Activated CD4-positive, alpha-beta memory T cell treated with anti-CD3 and anti-CD28 coated beads, Interleukin-2, amount 10 ng/mL, durations not matched to agents 7 days and 5 days (primary cell): Measurements from ENCODE around the gene PACRG. TPM values are rescaled to one million over a fixed set of nuclear protein-coding genes. Genes with fewer than 3 reads are reported as not detected.

Source experiments
- CTCF ChIA-PET: fragments of 350-600 bp; sonication (Branson Sonifier 250); formaldehyde crosslinking; loops from one replicate; lab custom pipeline; 2021; ENCODE audit warnings: antibody characterized with exemption, inconsistent platforms; lab: Charles Lee
- POLR2A ChIA-PET: fragments of 350-600 bp; sonication (Branson Sonifier 250); formaldehyde crosslinking; loops from one replicate; lab custom pipeline; 2021; ENCODE audit warnings: antibody characterized with exemption; lab: Charles Lee
- DNase-seq: peaks from one replicate; pipeline ENCODE4 v3.0.0-alpha.2; 2020
- H3K27ac Mint-ChIP-seq: one replicate; pipeline ENCODE4 v1.8.0; 2021; ENCODE audit warnings: mild to moderate bottlenecking, mixed read lengths
- H3K27me3 Mint-ChIP-seq: one replicate; pipeline ENCODE4 v1.8.0; 2021; ENCODE audit warnings: mixed read lengths
- H3K36me3 Mint-ChIP-seq: one replicate; pipeline ENCODE4 v1.8.0; 2021; ENCODE audit warnings: low read depth, mixed read lengths
- H3K4me1 Mint-ChIP-seq: one replicate; pipeline ENCODE4 v1.8.0; 2021; ENCODE audit warnings: mixed read lengths
- H3K4me3 Mint-ChIP-seq: one replicate; pipeline ENCODE4 v1.8.0; 2021; ENCODE audit warnings: mild to moderate bottlenecking, mixed read lengths
- H3K9me3 Mint-ChIP-seq: one replicate; pipeline ENCODE4 v1.8.0; 2021; ENCODE audit warnings: mixed read lengths
- total RNA-seq, 2 experiments: library from RNA; stranded (reverse); gene quantifications; one replicate each; pipeline ENCODE4 v1.2.3, GENCODE V29; 2021

PACRG gene
- total RNA-seq, 2 experiments from 2014 or later: not detected

GRCh38 chr6:163185744-163186143 is 458.0 kb downstream of the PACRG start:
- CTCF ChIA-PET: no interaction called here
- H3K9me3 Mint-ChIP-seq: no peaks in the 10 kb centered on the region

GRCh38 chr6:163186527-163186926 is 458.8 kb downstream of the PACRG start:
- no peaks in the 10 kb centered on the region for H3K9me3 Mint-ChIP-seq
- CTCF ChIA-PET: no interaction called here
- no peaks in the 10 kb centered on the region for H3K36me3 Mint-ChIP-seq
- H3K27me3 Mint-ChIP-seq: peaks cover 2% of the 10 kb centered on the region
- H3K4me1 Mint-ChIP-seq: no peaks in the 10 kb centered on the region
- POLR2A ChIA-PET: no interaction called here
- H3K27ac Mint-ChIP-seq: no peak overlapping the region
- no peak for DNase-seq
- H3K4me3 Mint-ChIP-seq: no peak overlapping the region

More at GRCh38 chr6:163185744-163186143, 458.0 kb downstream of the PACRG start:
- Mint-ChIP-seq H3K4me1 (no peaks in the 10 kb centered on the region), H3K36me3 (no peaks in the 10 kb centered on the region), H3K27me3 (peaks cover 2% of the 10 kb centered on the region), H3K27ac (no peak overlapping the region), H3K4me3 (no peak overlapping the region)
- no peak for DNase-seq
- POLR2A ChIA-PET: no interaction called here

- Mint-ChIP-seq H3K27ac (no peak overlapping the region), H3K27me3 (peaks cover 2% of the 10 kb centered on the region), H3K4me3 (no peak overlapping the region), H3K9me3 (no peaks in the 10 kb centered on the region), H3K36me3 (no peaks in the 10 kb centered on the region), H3K4me1 (no peaks in the 10 kb centered on the region)
- CTCF ChIA-PET: no interaction called here
- POLR2A ChIA-PET: no interaction called here
- DNase-seq: no peak
Observed at GRCh38 chr6:163187201-163187600, 459.4 kb downstream of the PACRG start.

- H3K4me1 Mint-ChIP-seq: no peaks in the 10 kb centered on the region
- H3K9me3 Mint-ChIP-seq: no peaks in the 10 kb centered on the region
- H3K4me3 Mint-ChIP-seq: no peak overlapping the region
- ChIA-PET CTCF (no interaction called here), POLR2A (no interaction called here)
- H3K36me3 Mint-ChIP-seq: no peaks in the 10 kb centered on the region
- no peak overlapping the region for H3K27ac Mint-ChIP-seq
- no peak for DNase-seq
- peaks cover 2% of the 10 kb centered on the region for H3K27me3 Mint-ChIP-seq
Observed at GRCh38 chr6:163187606-163188005, 459.8 kb downstream of the PACRG start.

- Mint-ChIP-seq H3K36me3 (no peaks in the 10 kb centered on the region), H3K4me3 (no peak overlapping the region), H3K27me3 (no peaks in the 10 kb centered on the region), H3K9me3 (no peaks in the 10 kb centered on the region), H3K4me1 (no peaks in the 10 kb centered on the region), H3K27ac (no peak overlapping the region)
- ChIA-PET POLR2A (no interaction called here), CTCF (no interaction called here)
- DNase-seq: no peak
Observed at GRCh38 chr6:163188746-163189145, 461.0 kb downstream of the PACRG start.

- ChIA-PET POLR2A (no interaction called here), CTCF (no interaction called here)
- Mint-ChIP-seq H3K4me3 (no peak overlapping the region), H3K4me1 (no peaks in the 10 kb centered on the region), H3K27ac (no peak overlapping the region), H3K36me3 (no peaks in the 10 kb centered on the region), H3K27me3 (no peaks in the 10 kb centered on the region), H3K9me3 (no peaks in the 10 kb centered on the region)
- no peak for DNase-seq
Observed at GRCh38 chr6:163189609-163190008, 461.8 kb downstream of the PACRG start.

- no peak for DNase-seq
- ChIA-PET POLR2A (no interaction called here), CTCF (no interaction called here)
- Mint-ChIP-seq H3K4me3 (no peak overlapping the region), H3K27ac (no peak overlapping the region), H3K4me1 (no peaks in the 10 kb centered on the region), H3K27me3 (no peaks in the 10 kb centered on the region), H3K36me3 (no peaks in the 10 kb centered on the region), H3K9me3 (no peaks in the 10 kb centered on the region)
Observed at GRCh38 chr6:163190786-163191185, 463.0 kb downstream of the PACRG start.

- no peaks in the 10 kb centered on the region for H3K9me3 Mint-ChIP-seq
- no peaks in the 10 kb centered on the region for H3K36me3 Mint-ChIP-seq
- H3K27ac Mint-ChIP-seq: no peak overlapping the region
- H3K27me3 Mint-ChIP-seq: no peaks in the 10 kb centered on the region
- CTCF ChIA-PET: no interaction called here
- DNase-seq: no peak
- no peaks in the 10 kb centered on the region for H3K4me1 Mint-ChIP-seq
- no peak overlapping the region for H3K4me3 Mint-ChIP-seq
- POLR2A ChIA-PET: no interaction called here
Observed at GRCh38 chr6:163191704-163192537, 464.1 kb downstream of the PACRG start.

GRCh38 chr6:163192591-163192990 is 464.8 kb downstream of the PACRG start:
- no peaks in the 10 kb centered on the region for H3K4me1 Mint-ChIP-seq
- no peaks in the 10 kb centered on the region for H3K27me3 Mint-ChIP-seq
- H3K4me3 Mint-ChIP-seq: no peak overlapping the region
- POLR2A ChIA-PET: no interaction called here
- no peak for DNase-seq
- no peak overlapping the region for H3K27ac Mint-ChIP-seq
- H3K9me3 Mint-ChIP-seq: no peaks in the 10 kb centered on the region
- CTCF ChIA-PET: no interaction called here
- H3K36me3 Mint-ChIP-seq: no peaks in the 10 kb centered on the region

- no peaks in the 10 kb centered on the region for H3K9me3 Mint-ChIP-seq
- no peaks in the 10 kb centered on the region for H3K4me1 Mint-ChIP-seq
- no peak for DNase-seq
- H3K27me3 Mint-ChIP-seq: no peaks in the 10 kb centered on the region
- no peak overlapping the region for H3K27ac Mint-ChIP-seq
- H3K36me3 Mint-ChIP-seq: no peaks in the 10 kb centered on the region
- H3K4me3 Mint-ChIP-seq: no peak overlapping the region
- POLR2A ChIA-PET: no interaction called here
- CTCF ChIA-PET: no interaction called here
Observed at GRCh38 chr6:163193326-163193725, 465.6 kb downstream of the PACRG start.

- H3K9me3 Mint-ChIP-seq: no peaks in the 10 kb centered on the region
- no peaks in the 10 kb centered on the region for H3K27me3 Mint-ChIP-seq
- no peaks in the 10 kb centered on the region for H3K36me3 Mint-ChIP-seq
- no peak overlapping the region for H3K27ac Mint-ChIP-seq
- CTCF ChIA-PET: no interaction called here
- POLR2A ChIA-PET: no interaction called here
- H3K4me3 Mint-ChIP-seq: no peak overlapping the region
- H3K4me1 Mint-ChIP-seq: no peaks in the 10 kb centered on the region
- no peak for DNase-seq
Observed at GRCh38 chr6:163195721-163196691, 468.2 kb downstream of the PACRG start.

GRCh38 chr6:163197839-163198238 is 470.1 kb downstream of the PACRG start:
- H3K27ac Mint-ChIP-seq: no peak overlapping the region
- H3K4me1 Mint-ChIP-seq: no peaks in the 10 kb centered on the region
- ChIA-PET POLR2A (no interaction called here), CTCF (no interaction called here)
- no peak for DNase-seq
- H3K9me3 Mint-ChIP-seq: no peaks in the 10 kb centered on the region
- H3K36me3 Mint-ChIP-seq: no peaks in the 10 kb centered on the region
- no peaks in the 10 kb centered on the region for H3K27me3 Mint-ChIP-seq
- H3K4me3 Mint-ChIP-seq: no peak overlapping the region

GRCh38 chr6:163198396-163198795 is 470.6 kb downstream of the PACRG start:
- H3K27me3 Mint-ChIP-seq: no peaks in the 10 kb centered on the region
- H3K4me3 Mint-ChIP-seq: no peak overlapping the region
- no peak overlapping the region for H3K27ac Mint-ChIP-seq
- no peaks in the 10 kb centered on the region for H3K4me1 Mint-ChIP-seq
- CTCF ChIA-PET: no interaction called here
- no peaks in the 10 kb centered on the region for H3K36me3 Mint-ChIP-seq
- POLR2A ChIA-PET: no interaction called here
- H3K9me3 Mint-ChIP-seq: no peaks in the 10 kb centered on the region
- no peak for DNase-seq
